ENCODE measurements around the gene ATP5PO. TPM values are rescaled to one million over a fixed set of nuclear protein-coding genes. Genes with fewer than 3 reads are reported as not detected.

Gene ATP5PO
- total and polyA plus RNA-seq, 2 of the 13 experiments (the other 11 are each of a cell fraction or from before 2014, with no cell fraction given): 256 to 297 TPM

GRCh38 chr21:33890187-33890586, 25.4 kb downstream of the ATP5PO start:
- Histone ChIP-seq H3K4me2 (ENCODE audit: low read depth, low read length) (no peak overlapping the region), H3K9ac (ENCODE audit: insufficient read depth, low read depth, low read length) (no peak overlapping the region), H3K36me3 (replicated peaks in 1 of 2; ENCODE audit: control insufficient read depth in 1 of 2, insufficient read depth in 2 of 2, low read length in 2 of 2) (no peaks in the 10 kb centered on the region), H3K4me1 (ENCODE audit: insufficient read depth, low read length) (peaks cover 26% of the 10 kb centered on the region), H3K4me3 (replicated peaks in 1 of 3; ENCODE audit: insufficient read depth in 1 of 3, low read depth in 2 of 3, low read length in 3 of 3) (no peak overlapping the region), H4K20me1 (ENCODE audit: insufficient read depth, low read length) (no peaks in the 10 kb centered on the region), H3K9me3 (ENCODE audit: low read length) (no peaks in the 10 kb centered on the region), H3K27ac (ENCODE audit: extremely low read length, insufficient read depth, low read length) (no peak overlapping the region), H3K79me2 (ENCODE audit: insufficient read depth, low read length) (no peaks in the 10 kb centered on the region), H2AFZ (ENCODE audit: low read length) (no peak overlapping the region), H3K27me3 (ENCODE audit: control insufficient read depth in 1 of 2, insufficient read depth in 2 of 2, low read length in 2 of 2) (peaks cover 0 to 49% of the 10 kb centered on the region in 2 experiments; a peak in 2 of 5 replicates)
- DNase-seq (ENCODE audit: low spot score) (no peak), ATAC-seq (no peak), FAIRE-seq (no peak)
- no TSS peak for BruUV-seq (replicated peaks)
- intact Hi-C loops (cut with micrococcal nuclease; ENCODE audit: unreplicated experiment) (loop anchor here (5.0 kb wide), 1 partner anchor 38 kb away; no protein-coding TSS in a partner anchor), in situ Hi-C loops (cut with HindIII; ENCODE audit: extremely low pct_ligation_motif_present, low pct_unique_long_range_greater_than_20kb) (no loop called here)
- ChIA-PET POLR2A (no interaction called here), CTCF (ENCODE audit: low intra/inter-chr PET ratio, low total read pairs) (no interaction called here)
- WGBS (ENCODE audit: low lambda C conversion rate): 41% methylated on average over 5 of the region's 5 CpGs
- TF ChIP-seq TIGD3 (CRISPR knock-in tag; IDR thresholded peaks at IDR 0.05; ENCODE audit: borderline replicate concordance): no peak
- TF ChIP-seq ZNF10 (CRISPR knock-in tag; IDR thresholded peaks at IDR 0.05; ENCODE audit: borderline replicate concordance, low read depth): no peak
- TF ChIP-seq HOXA9 (CRISPR knock-in tag; IDR thresholded peaks at IDR 0.05; ENCODE audit: borderline replicate concordance): no peak
- TF ChIP-seq E2F1 (CRISPR knock-in tag; IDR thresholded peaks at IDR 0.05): no peak
- no peak for TF ChIP-seq ATAD3A (CRISPR knock-in tag; IDR thresholded peaks at IDR 0.05)
- TF ChIP-seq CREM (IDR thresholded peaks at IDR 0.05): no peak
- no peak for TF ChIP-seq CREM (CRISPR knock-in tag; IDR thresholded peaks at IDR 0.05)
- no peak for TF ChIP-seq ZFX (CRISPR knock-in tag; IDR thresholded peaks at IDR 0.05; ENCODE audit: low read depth)
- TF ChIP-seq ZNF549 (CRISPR knock-in tag; IDR thresholded peaks at IDR 0.05): no peak
- no peak for TF ChIP-seq PRDM4 (CRISPR knock-in tag; IDR thresholded peaks at IDR 0.05; ENCODE audit: borderline replicate concordance)
- TF ChIP-seq CREB1 (IDR thresholded peaks at IDR 0.05): no peak
- no peak for TF ChIP-seq CREB1 (CRISPR knock-in tag; IDR thresholded peaks at IDR 0.05)
- TF ChIP-seq ZNF878 (CRISPR knock-in tag; IDR thresholded peaks at IDR 0.05): no peak
- TF ChIP-seq ZNF232 (CRISPR knock-in tag; IDR thresholded peaks at IDR 0.05; ENCODE audit: borderline replicate concordance): no peak
- no peak for TF ChIP-seq ZNF713 (CRISPR knock-in tag; IDR thresholded peaks at IDR 0.05)
- no peak for TF ChIP-seq MIER2 (CRISPR knock-in tag; IDR thresholded peaks at IDR 0.05)
- no peak for TF ChIP-seq ZBTB10 (CRISPR knock-in tag; IDR thresholded peaks at IDR 0.05; ENCODE audit: borderline replicate concordance)
- TF ChIP-seq ZNF33B (CRISPR knock-in tag; IDR thresholded peaks at IDR 0.05): no peak
- no peak for TF ChIP-seq JUNB (CRISPR knock-in tag; IDR thresholded peaks at IDR 0.05; ENCODE audit: borderline replicate concordance)
